Measurements from ENCODE around the gene CD68. TPM values are rescaled to one million over a fixed set of nuclear protein-coding genes. Genes with fewer than 3 reads are reported as not detected.
"Not testable (repeated sequence)": the region's sequence is repeated elsewhere in the genome, so short reads cannot be mapped to it uniquely, and the experiment has no call there.

CD68 gene
- total RNA-seq, 2 donors from 2014 or later = 10.3 to 28.1 TPM

GRCh38 chr17:7590743-7591142, 11.3 kb downstream of the CD68 start:
- ATAC-seq (replicated peaks in 1 of 2) (no peak), DNase-seq (no peak)
- H3K27ac Mint-ChIP-seq = peak overlapping the region; percentile 7
- H3K27me3 Mint-ChIP-seq (ENCODE audit: low read depth) = no peaks in the 10 kb centered on the region
- H3K9me3 Mint-ChIP-seq = no peaks in the 10 kb centered on the region
- H3K4me1 Mint-ChIP-seq (ENCODE audit: low read depth) = peaks cover 3% of the 10 kb centered on the region
- peaks cover 0 to 14% of the 10 kb centered on the region in 2 donors for H3K36me3 Mint-ChIP-seq (ENCODE audit: insufficient read depth in 2 of 2)
- H3K4me3 Mint-ChIP-seq = no peak overlapping the region

- Mint-ChIP-seq H3K27me3 (ENCODE audit: low read depth) (no peaks in the 10 kb centered on the region), H3K36me3 (ENCODE audit: insufficient read depth in 2 of 2) (peaks cover 0 to 15% of the 10 kb centered on the region in 2 donors), H3K9me3 (no peaks in the 10 kb centered on the region), H3K27ac (no peak overlapping the region), H3K4me3 (no peak overlapping the region), H3K4me1 (ENCODE audit: low read depth) (no peaks in the 10 kb centered on the region)
- ATAC-seq (replicated peaks in 1 of 2) = no peak
- no peak for DNase-seq
Measured at GRCh38 chr17:7591596-7591995, 12.2 kb downstream of the CD68 start.

- ATAC-seq (replicated peaks in 1 of 2) = no peak
- H3K36me3 Mint-ChIP-seq (ENCODE audit: insufficient read depth in 2 of 2) = peaks cover 2 to 18% of the 10 kb centered on the region in 2 donors
Measured at GRCh38 chr17:7592422-7593021, 13.1 kb downstream of the CD68 start.

GRCh38 chr17:7593296-7593695, 13.9 kb downstream of the CD68 start:
- no peak overlapping the region for H3K4me3 Mint-ChIP-seq
- H3K27me3 Mint-ChIP-seq (ENCODE audit: low read depth) = no peaks in the 10 kb centered on the region
- peaks cover 2 to 19% of the 10 kb centered on the region in 2 donors for H3K36me3 Mint-ChIP-seq (ENCODE audit: insufficient read depth in 2 of 2)
- H3K9me3 Mint-ChIP-seq = no peaks in the 10 kb centered on the region
- no peak overlapping the region for H3K27ac Mint-ChIP-seq
- DNase-seq (no peak), ATAC-seq (replicated peaks in 1 of 2) (no peak)
- H3K4me1 Mint-ChIP-seq (ENCODE audit: low read depth) = no peaks in the 10 kb centered on the region

More at GRCh38 chr17:7592422-7593021, 13.1 kb downstream of the CD68 start:
- H3K27me3 Mint-ChIP-seq (ENCODE audit: low read depth) = no peaks in the 10 kb centered on the region
- no peak overlapping the region for H3K27ac Mint-ChIP-seq
- H3K4me3 Mint-ChIP-seq = no peak overlapping the region
- H3K9me3 Mint-ChIP-seq = no peaks in the 10 kb centered on the region
- no peaks in the 10 kb centered on the region for H3K4me1 Mint-ChIP-seq (ENCODE audit: low read depth)
- DNase-seq = no peak

GRCh38 chr17:7597561-7597960, 18.1 kb downstream of the CD68 start:
- not testable (repeated sequence) for DNase-seq; ATAC-seq (replicated peaks in 1 of 2); H3K4me3 Mint-ChIP-seq; H3K9me3 Mint-ChIP-seq; H3K27me3 Mint-ChIP-seq (ENCODE audit: low read depth); H3K4me1 Mint-ChIP-seq (ENCODE audit: low read depth); H3K27ac Mint-ChIP-seq
- H3K36me3 Mint-ChIP-seq (ENCODE audit: insufficient read depth in 2 of 2) = peaks cover 7 to 41% of the 10 kb centered on the region in 2 donors

GRCh38 chr17:7606280-7606679, 26.8 kb downstream of the CD68 start:
- ATAC-seq (replicated peaks in 1 of 2) (no peak), DNase-seq (no peak)
- no peaks in the 10 kb centered on the region for H3K9me3 Mint-ChIP-seq
- H3K27me3 Mint-ChIP-seq (ENCODE audit: low read depth) = no peaks in the 10 kb centered on the region
- peaks cover 6 to 27% of the 10 kb centered on the region in 2 donors for H3K36me3 Mint-ChIP-seq (ENCODE audit: insufficient read depth in 2 of 2)
- H3K4me3 Mint-ChIP-seq = no peak overlapping the region
- no peak overlapping the region for H3K27ac Mint-ChIP-seq
- H3K4me1 Mint-ChIP-seq (ENCODE audit: low read depth) = peaks cover 17% of the 10 kb centered on the region

- no peak overlapping the region for H3K27ac Mint-ChIP-seq
- DNase-seq = no peak
- H3K9me3 Mint-ChIP-seq = no peaks in the 10 kb centered on the region
- H3K27me3 Mint-ChIP-seq (ENCODE audit: low read depth) = no peaks in the 10 kb centered on the region
- no peak for ATAC-seq (replicated peaks in 1 of 2)
- peaks cover 43% of the 10 kb centered on the region for H3K4me1 Mint-ChIP-seq (ENCODE audit: low read depth)
- no peak overlapping the region for H3K4me3 Mint-ChIP-seq
- peaks cover 5 to 18% of the 10 kb centered on the region in 2 donors for H3K36me3 Mint-ChIP-seq (ENCODE audit: insufficient read depth in 2 of 2)
Measured at GRCh38 chr17:7610641-7611040, 31.2 kb downstream of the CD68 start.

GRCh38 chr17:7611635-7612293, 32.3 kb downstream of the CD68 start:
- Mint-ChIP-seq H3K4me3 (peak overlapping the region; percentile 61 to 71), H3K27me3 (ENCODE audit: low read depth) (no peaks in the 10 kb centered on the region), H3K27ac (peak overlapping the region; percentile 15), H3K9me3 (no peaks in the 10 kb centered on the region), H3K4me1 (ENCODE audit: low read depth) (peaks cover 37% of the 10 kb centered on the region), H3K36me3 (ENCODE audit: insufficient read depth in 2 of 2) (peaks cover 5 to 15% of the 10 kb centered on the region in 2 donors)
- DNase-seq (no peak), ATAC-seq (replicated peaks in 1 of 2) (no peak)

- no peaks in the 10 kb centered on the region for H3K9me3 Mint-ChIP-seq
- peaks cover 5 to 15% of the 10 kb centered on the region in 2 donors for H3K36me3 Mint-ChIP-seq (ENCODE audit: insufficient read depth in 2 of 2)
- no peak for ATAC-seq (replicated peaks in 1 of 2)
- no peaks in the 10 kb centered on the region for H3K27me3 Mint-ChIP-seq (ENCODE audit: low read depth)
- peaks cover 37% of the 10 kb centered on the region for H3K4me1 Mint-ChIP-seq (ENCODE audit: low read depth)
- DNase-seq = no peak
- peak overlapping the region; percentile 15 for H3K27ac Mint-ChIP-seq
- peak overlapping the region; percentile 61 to 71 for H3K4me3 Mint-ChIP-seq
Measured at GRCh38 chr17:7612294-7612640, 32.8 kb downstream of the CD68 start.

GRCh38 chr17:7613769-7614424, 34.5 kb downstream of the CD68 start:
- Mint-ChIP-seq H3K36me3 (ENCODE audit: insufficient read depth in 2 of 2) (peaks cover 5 to 15% of the 10 kb centered on the region in 2 donors), H3K27ac (peak overlapping the region; percentile 70), H3K4me1 (ENCODE audit: low read depth) (peaks cover 37% of the 10 kb centered on the region), H3K27me3 (ENCODE audit: low read depth) (no peaks in the 10 kb centered on the region), H3K4me3 (peak overlapping the region; percentile 90 to 97), H3K9me3 (no peaks in the 10 kb centered on the region)
- ATAC-seq (replicated peaks in 1 of 2) (no peak), DNase-seq (no peak)

- Mint-ChIP-seq H3K27me3 (ENCODE audit: low read depth) (no peaks in the 10 kb centered on the region), H3K4me1 (ENCODE audit: low read depth) (peaks cover 37% of the 10 kb centered on the region), H3K4me3 (peak within 1 kb of the TSS; percentile 92 to 97), H3K36me3 (ENCODE audit: insufficient read depth in 2 of 2) (peaks cover 5 to 15% of the 10 kb centered on the region in 2 donors), H3K9me3 (no peaks in the 10 kb centered on the region), H3K27ac (peak within 1 kb of the TSS; percentile 81)
- ATAC-seq (replicated peaks in 1 of 2) = peak; percentile 94
- DNase-seq = peak; percentile 98
Measured at GRCh38 chr17:7614425-7615264, 35.2 kb downstream of the CD68 start, which contains the start of gene FXR2. TSS of gene FXR2 (minus strand) at chr17:7614897. CDS start at chr17:7614532, 365 bp downstream.

- peaks cover 36% of the 10 kb centered on the region for H3K4me1 Mint-ChIP-seq (ENCODE audit: low read depth)
- no peak for DNase-seq
- ATAC-seq (replicated peaks in 1 of 2) = no peak
- H3K4me3 Mint-ChIP-seq = peak overlapping the region; percentile 75 to 92
- H3K27ac Mint-ChIP-seq = peak overlapping the region; percentile 81
- H3K36me3 Mint-ChIP-seq (ENCODE audit: insufficient read depth in 2 of 2) = peaks cover 5 to 15% of the 10 kb centered on the region in 2 donors
- no peaks in the 10 kb centered on the region for H3K9me3 Mint-ChIP-seq
- no peaks in the 10 kb centered on the region for H3K27me3 Mint-ChIP-seq (ENCODE audit: low read depth)
Measured at GRCh38 chr17:7615265-7615747, 35.9 kb downstream of the CD68 start.
